ENCODE measurements around the gene SND1. TPM values are rescaled to one million over a fixed set of nuclear protein-coding genes. Genes with fewer than 3 reads are reported as not detected.

The SND1 gene
- total and polyA plus RNA-seq, 2 donors from 2014 or later, result 83.0 to 154 TPM

- intact Hi-C loops (cut with DNase I), result no loop called here
- FAIRE-seq (no peak), DNase-seq (no peak)
- Histone ChIP-seq H3K4me3 (ENCODE audit: low read length in 3 of 3) (no peak overlapping the region), H3K27ac (ENCODE audit: low read depth in 2 of 2, low read length in 2 of 2) (no peak overlapping the region), H3K4me1 (ENCODE audit: control insufficient read depth in 2 of 3, insufficient read depth in 2 of 3, low read depth in 1 of 3, low read length in 3 of 3) (no peaks in the 10 kb centered on the region), H3K36me3 (ENCODE audit: control insufficient read depth in 2 of 3, insufficient read depth in 3 of 3, low read length in 3 of 3) (peaks cover 0 to 16% (median 5%) of the 10 kb centered on the region in 3 donors), H3K27me3 (ENCODE audit: control insufficient read depth, insufficient read depth, low read length) (no peaks in the 10 kb centered on the region), H3K9me3 (ENCODE audit: control insufficient read depth in 2 of 3, insufficient read depth in 1 of 3, low read length in 3 of 3) (no peaks in the 10 kb centered on the region), H3K9ac (ENCODE audit: low read length in 3 of 3) (no peak overlapping the region)
- TF ChIP-seq CTCF (IDR thresholded peaks at IDR 0.05; ENCODE audit: borderline replicate concordance, extremely low read depth, insufficient read depth), result no peak
Measured at GRCh38 chr7:127717502-127718339, 65.7 kb downstream of the SND1 start.

GRCh38 chr7:127718340-127718679 lies 66.3 kb downstream of the SND1 start:
- no peak overlapping the region for H3K27ac ChIP-seq (ENCODE audit: low read depth in 2 of 2, low read length in 2 of 2)
- H3K9ac ChIP-seq (ENCODE audit: low read length in 3 of 3), result no peak overlapping the region
- no peaks in the 10 kb centered on the region for H3K4me1 ChIP-seq (ENCODE audit: control insufficient read depth in 2 of 3, insufficient read depth in 2 of 3, low read depth in 1 of 3, low read length in 3 of 3)
- H3K36me3 ChIP-seq (ENCODE audit: control insufficient read depth in 2 of 3, insufficient read depth in 3 of 3, low read length in 3 of 3), result peaks cover 2 to 20% (median 5%) of the 10 kb centered on the region in 3 donors
- FAIRE-seq (no peak), DNase-seq (no peak)
- TF ChIP-seq CTCF (IDR thresholded peaks at IDR 0.05; ENCODE audit: borderline replicate concordance, extremely low read depth, insufficient read depth), result no peak
- intact Hi-C loops (cut with DNase I), result no loop called here
- H3K4me3 ChIP-seq (ENCODE audit: low read length in 3 of 3), result no peak overlapping the region
- H3K9me3 ChIP-seq (ENCODE audit: control insufficient read depth in 2 of 3, insufficient read depth in 1 of 3, low read length in 3 of 3), result no peaks in the 10 kb centered on the region
- H3K27me3 ChIP-seq (ENCODE audit: control insufficient read depth, insufficient read depth, low read length), result no peaks in the 10 kb centered on the region

- H3K27me3 ChIP-seq (ENCODE audit: control insufficient read depth, insufficient read depth, low read length), result no peaks in the 10 kb centered on the region
- DNase-seq (peak in 1 of 5 donors; percentile 11), FAIRE-seq (no peak)
- no peaks in the 10 kb centered on the region for H3K4me1 ChIP-seq (ENCODE audit: control insufficient read depth in 2 of 3, insufficient read depth in 2 of 3, low read depth in 1 of 3, low read length in 3 of 3)
- H3K36me3 ChIP-seq (ENCODE audit: control insufficient read depth in 2 of 3, insufficient read depth in 3 of 3, low read length in 3 of 3), result peaks cover 0 to 21% (median 2%) of the 10 kb centered on the region in 3 donors
- no peak for TF ChIP-seq CTCF (IDR thresholded peaks at IDR 0.05; ENCODE audit: borderline replicate concordance, extremely low read depth, insufficient read depth)
- intact Hi-C loops (cut with DNase I), result no loop called here
- no peaks in the 10 kb centered on the region for H3K9me3 ChIP-seq (ENCODE audit: control insufficient read depth in 2 of 3, insufficient read depth in 1 of 3, low read length in 3 of 3)
- H3K4me3 ChIP-seq (ENCODE audit: low read length in 3 of 3), result no peak overlapping the region
- no peak overlapping the region for H3K27ac ChIP-seq (ENCODE audit: low read depth in 2 of 2, low read length in 2 of 2)
- H3K9ac ChIP-seq (ENCODE audit: low read length in 3 of 3), result no peak overlapping the region
Measured at GRCh38 chr7:127726476-127726875, 74.5 kb downstream of the SND1 start.

All from kidney (tissue), 14 donors.